Endodermal cell (in vitro differentiated cells): Measurements from ENCODE around the gene PLCB4. TPM values are rescaled to one million over a fixed set of nuclear protein-coding genes. Genes with fewer than 3 reads are reported as not detected.

Source experiments
- DNase-seq: peaks from one replicate; pipeline ENCODE4 v3.0.0-alpha.2; 2017
- H3K27ac ChIP-seq: 2 replicates; pipeline ENCODE4 v1.5.1; 2013; ENCODE audit warnings: mild to moderate bottlenecking, low read depth, low read length, moderate library complexity
- H3K27me3 ChIP-seq: 2 replicates; pipeline ENCODE4 v1.6.1; 2013; ENCODE audit warnings: mild to moderate bottlenecking, low read length, moderate library complexity; ENCODE audit not compliant: insufficient read depth, control insufficient read depth, poor library complexity, severe bottlenecking
- H3K36me3 ChIP-seq: 2 replicates; pipeline ENCODE4 v1.7.0; 2013; ENCODE audit warnings: mild to moderate bottlenecking, low read length, moderate library complexity; ENCODE audit not compliant: control insufficient read depth, insufficient read depth
- H3K4me1 ChIP-seq: one replicate; pipeline ENCODE4 v1.7.0; 2013; ENCODE audit warnings: low read length; ENCODE audit not compliant: control insufficient read depth, insufficient read depth
- H3K4me3 ChIP-seq: 2 replicates; pipeline ENCODE4 v1.5.1; 2013; ENCODE audit warnings: mild to moderate bottlenecking, low read length, moderate library complexity
- H3K9ac ChIP-seq: 2 replicates; pipeline ENCODE4 v1.6.1; 2013; ENCODE audit warnings: mild to moderate bottlenecking, low read length, moderate library complexity; ENCODE audit not compliant: poor library complexity, severe bottlenecking; ENCODE audit errors: extremely low read depth
- H3K9me3 ChIP-seq: 2 replicates; pipeline ENCODE4 v1.6.1; 2013; ENCODE audit warnings: mild to moderate bottlenecking, low read length, moderate library complexity; ENCODE audit not compliant: control insufficient read depth
- H3K27ac Mint-ChIP-seq: 2 replicates; pipeline ENCODE4 v1.8.0; 2020; ENCODE audit warnings: mixed read lengths
- H3K27me3 Mint-ChIP-seq: 2 replicates; pipeline ENCODE4 v1.8.0; 2021; ENCODE audit warnings: mild to moderate bottlenecking, mixed read lengths; ENCODE audit not compliant: insufficient read depth
- H3K36me3 Mint-ChIP-seq: 2 replicates; pipeline ENCODE4 v1.8.0; 2020; ENCODE audit warnings: low read depth, mixed read lengths
- H3K4me1 Mint-ChIP-seq: 2 replicates; pipeline ENCODE4 v1.8.0; 2020; ENCODE audit warnings: mixed read lengths
- H3K4me3 Mint-ChIP-seq: 2 replicates; pipeline ENCODE4 v1.8.0; 2020; ENCODE audit warnings: mild to moderate bottlenecking, moderate library complexity, mixed read lengths
- H3K9me3 Mint-ChIP-seq: 2 replicates; pipeline ENCODE4 v1.8.0; 2020; ENCODE audit warnings: mild to moderate bottlenecking, mixed read lengths
- CTCF ChIP-seq: fragments of 200-600 bp; sonication (generic); conservative IDR thresholded peaks from 2 replicates; pipeline ENCODE4 v1.5.0; 2021; ENCODE audit warnings: antibody characterized with exemption, mild to moderate bottlenecking
- WGBS, 2 experiments: methylation state at CpG; one replicate each; pipeline versions ENCODE4 v1.1.5 to v1.1.7; 2013; ENCODE audit warnings: missing lambda C conversion rate in 2 of 2, mixed read lengths in 1 of 2; ENCODE audit not compliant: insufficient coverage in 1 of 2, insufficient read length in 1 of 2; 5-methylcytosine and 5-hydroxymethylcytosine counted together
- total RNA-seq, 2 donors: library from RNA; stranded (reverse); fragmentation: NEBNext Ultra II Directional in 1 of 2; extraction: Animal tissue kit (Norgen Biotek cat#: 25700) in 1 of 2; gene quantifications; 2 replicates in 1 of 2; 3 replicates in 1 of 2; pipeline ENCODE4 v1.2.1, GENCODE V29; 2021

The PLCB4 gene
- total RNA-seq, 2 donors from 2014 or later = 14.4 to 14.6 TPM

GRCh38 chr20:9397928-9398327 is 329.0 kb downstream of the PLCB4 start:
- Histone ChIP-seq H3K4me3 (no peak overlapping the region), H3K36me3 (peaks cover 12% of the 10 kb centered on the region), H3K27ac (no peak overlapping the region), H3K4me1 (no peaks in the 10 kb centered on the region), H3K27me3 (no peaks in the 10 kb centered on the region), H3K9ac (no peak overlapping the region), H3K9me3 (peaks cover 4% of the 10 kb centered on the region)
- TF ChIP-seq CTCF = no peak
- 84 to 95% methylated on average over 2 to 8 of the region's 8 CpGs for WGBS, 2 experiments
- Mint-ChIP-seq H3K4me3 (no peak overlapping the region), H3K4me1 (no peaks in the 10 kb centered on the region), H3K27me3 (no peaks in the 10 kb centered on the region), H3K27ac (no peak overlapping the region), H3K9me3 (no peaks in the 10 kb centered on the region), H3K36me3 (no peaks in the 10 kb centered on the region)
- no peak for DNase-seq

GRCh38 chr20:9398882-9399281 is 330.0 kb downstream of the PLCB4 start:
- 78 to 84% methylated on average over 2 to 4 of the region's 4 CpGs for WGBS, 2 experiments
- no peak overlapping the region for H3K9ac ChIP-seq
- no peak for TF ChIP-seq CTCF
- no peak overlapping the region for H3K4me3 ChIP-seq
- Mint-ChIP-seq H3K4me1 (no peaks in the 10 kb centered on the region), H3K27me3 (no peaks in the 10 kb centered on the region), H3K36me3 (no peaks in the 10 kb centered on the region), H3K4me3 (no peak overlapping the region), H3K9me3 (no peaks in the 10 kb centered on the region), H3K27ac (no peak overlapping the region)
- no peak overlapping the region for H3K27ac ChIP-seq
- H3K36me3 ChIP-seq = peaks cover 12% of the 10 kb centered on the region
- no peak for DNase-seq
- H3K4me1 ChIP-seq = no peaks in the 10 kb centered on the region
- peaks cover 10% of the 10 kb centered on the region for H3K9me3 ChIP-seq
- no peaks in the 10 kb centered on the region for H3K27me3 ChIP-seq

GRCh38 chr20:9399322-9399721 is 330.4 kb downstream of the PLCB4 start:
- Mint-ChIP-seq H3K36me3 (no peaks in the 10 kb centered on the region), H3K9me3 (no peaks in the 10 kb centered on the region), H3K4me1 (no peaks in the 10 kb centered on the region), H3K4me3 (no peak overlapping the region), H3K27me3 (no peaks in the 10 kb centered on the region), H3K27ac (no peak overlapping the region)
- WGBS, 2 experiments = 100% methylated on average over 1 of the region's 1 CpG; no CpG with 5 or more reads in 1 of the 2 experiments
- no peak overlapping the region for H3K4me3 ChIP-seq
- no peaks in the 10 kb centered on the region for H3K27me3 ChIP-seq
- H3K9me3 ChIP-seq = peaks cover 10% of the 10 kb centered on the region
- no peak overlapping the region for H3K9ac ChIP-seq
- TF ChIP-seq CTCF = no peak
- no peak for DNase-seq
- peaks cover 12% of the 10 kb centered on the region for H3K36me3 ChIP-seq
- no peak overlapping the region for H3K27ac ChIP-seq
- no peaks in the 10 kb centered on the region for H3K4me1 ChIP-seq
